Measurements from ENCODE around the gene ARID5B.
"Not testable (repeated sequence)": the region's sequence is repeated elsewhere in the genome, so short reads cannot be mapped to it uniquely, and the experiment has no call there.

Gene ARID5B

GRCh38 chr10:62019685-62020359 is 118.3 kb downstream of the ARID5B start:
- DNase-seq, result no peak

GRCh38 chr10:62021128-62021665 is 119.7 kb downstream of the ARID5B start:
- DNase-seq, result no peak

GRCh38 chr10:62021978-62022802 is 120.7 kb downstream of the ARID5B start:
- no peak for DNase-seq

- DNase-seq, result peak; percentile 21
These were observed 121.3 kb downstream of the ARID5B start for GRCh38 chr10:62022830-62023229.

DNA sequence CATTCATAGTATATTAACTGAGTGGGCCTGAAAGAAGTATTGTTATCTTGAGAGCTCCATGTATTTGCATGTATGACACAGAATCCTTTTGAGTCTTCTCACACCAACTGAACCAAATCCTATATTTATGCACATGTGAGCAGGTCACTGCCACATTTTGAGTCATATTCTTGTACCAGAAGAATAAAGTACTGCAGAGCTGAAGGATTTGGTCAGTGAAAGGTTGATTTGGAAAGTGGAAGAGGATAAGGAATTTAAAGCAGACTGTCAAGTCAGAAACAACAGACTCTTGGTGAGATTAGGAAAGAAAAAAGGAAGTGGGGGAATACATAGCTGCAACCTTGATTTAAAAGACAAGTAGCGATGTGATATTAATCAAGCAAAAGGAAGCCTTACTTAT is 121.8 kb downstream of the ARID5B start:
- no peak for DNase-seq

GRCh38 chr10:62024026-62024701 is 122.7 kb downstream of the ARID5B start:
- DNase-seq, result no peak

DNA sequence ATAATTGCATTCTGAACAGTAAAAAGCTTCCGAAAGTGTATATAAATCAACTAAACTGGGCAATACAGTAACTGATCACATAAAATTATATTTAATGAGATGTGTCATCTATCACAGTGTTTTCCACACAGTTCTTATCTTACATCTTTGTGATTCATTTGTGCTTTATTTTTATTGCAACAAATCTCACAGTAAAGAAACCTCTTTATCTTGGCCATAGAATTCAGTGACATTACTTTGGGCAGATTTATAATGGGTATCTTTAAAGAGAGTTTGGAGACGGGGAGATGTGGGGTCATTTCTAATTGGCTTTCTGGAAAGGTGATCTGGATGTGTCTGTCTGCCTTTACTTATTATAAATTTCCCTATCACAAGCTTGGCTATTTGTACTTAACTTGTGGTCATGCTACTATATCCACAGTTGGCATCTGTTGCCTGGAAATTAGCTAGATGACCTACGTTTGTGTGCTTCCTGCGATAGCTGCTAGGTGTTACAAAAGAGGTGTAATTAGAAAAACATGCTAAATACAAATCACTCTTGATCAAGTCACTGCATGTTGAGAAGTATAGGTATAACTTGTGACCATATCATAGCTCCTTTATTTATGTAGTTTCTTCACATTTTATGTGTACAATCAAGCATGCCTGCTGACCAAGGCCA is 123.8 kb downstream of the ARID5B start:
- no peak for DNase-seq

- no peak for DNase-seq
These were observed 124.7 kb downstream of the ARID5B start for GRCh38 chr10:62025901-62026879.

GRCh38 chr10:62027841-62028501 is 126.5 kb downstream of the ARID5B start:
- no peak for DNase-seq

DNA sequence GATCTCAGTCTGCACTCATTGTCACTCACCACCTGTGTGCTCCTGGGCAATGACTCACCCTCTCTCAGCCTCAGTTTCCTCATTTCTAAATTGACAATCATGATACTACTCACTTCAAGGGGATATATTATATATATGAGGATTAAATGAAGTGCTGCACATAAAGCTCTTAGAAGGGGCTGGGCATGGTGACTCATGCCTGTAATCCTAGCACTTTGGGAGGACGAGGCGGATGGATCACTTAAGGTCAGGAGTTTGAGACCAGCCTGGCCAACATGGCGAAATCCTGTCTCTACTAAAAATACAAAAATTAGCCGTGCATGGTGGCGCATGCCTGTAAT is 127.0 kb downstream of the ARID5B start:
- DNase-seq, result not testable (repeated sequence)

DNA sequence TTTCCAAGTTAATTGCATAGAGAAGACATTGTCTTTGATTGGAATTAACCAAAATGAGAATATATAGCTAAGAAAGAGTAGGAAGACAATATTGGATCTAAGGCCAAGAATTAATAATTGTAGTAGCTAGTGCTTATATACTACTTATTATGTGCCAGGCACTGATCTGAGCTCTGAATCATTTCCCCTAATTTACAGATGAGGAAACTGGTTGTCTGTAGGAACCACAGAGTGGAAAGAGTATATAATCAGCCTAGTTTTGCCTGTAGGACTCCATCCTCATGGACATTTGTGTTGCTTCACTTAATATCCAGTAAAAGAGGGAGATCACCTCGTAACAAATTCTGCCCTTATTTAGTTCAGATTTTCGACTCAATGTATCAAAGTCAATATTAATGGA is 127.9 kb downstream of the ARID5B start:
- DNase-seq, result no peak

DNA sequence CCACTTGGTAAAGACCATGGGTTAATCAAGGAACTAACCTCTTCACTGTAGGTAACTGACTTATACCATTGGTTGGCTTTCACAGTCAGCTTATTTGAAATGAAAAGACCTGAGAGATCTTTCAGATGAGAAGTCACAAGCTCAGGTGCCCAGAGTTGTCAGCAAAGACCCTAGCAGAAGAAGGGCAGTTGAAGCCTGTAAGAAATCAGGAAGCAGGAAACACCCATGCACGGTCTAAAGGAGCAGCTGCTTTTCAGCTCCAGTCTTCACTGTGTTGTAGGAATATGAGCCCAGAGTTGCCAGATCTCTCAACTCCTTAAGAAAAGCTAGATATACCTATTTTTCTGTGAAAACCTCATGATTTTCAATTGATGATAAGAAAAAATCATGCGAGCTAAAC is 130.0 kb downstream of the ARID5B start:
- DNase-seq, result no peak

DNA sequence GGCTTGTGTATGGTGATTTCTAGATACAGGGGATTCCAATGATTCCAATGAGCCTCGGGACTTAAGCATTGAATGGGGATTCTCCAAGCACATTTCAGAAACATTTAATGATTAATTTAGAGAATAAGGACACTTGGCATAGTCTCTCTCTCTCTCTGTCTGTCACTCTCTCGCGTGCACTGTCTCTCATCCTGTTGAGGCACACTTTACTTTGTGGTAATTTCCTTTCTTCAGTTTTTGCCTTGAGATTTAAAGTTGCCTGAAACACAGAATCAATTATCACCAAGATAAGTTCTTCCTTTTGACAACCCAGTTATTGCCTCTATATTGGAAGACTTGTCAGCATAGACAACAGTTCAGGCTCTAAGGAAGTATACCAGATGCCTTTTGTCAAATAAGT is 131.6 kb downstream of the ARID5B start:
- DNase-seq, result no peak

- no peak for DNase-seq
These were observed 132.7 kb downstream of the ARID5B start for GRCh38 chr10:62034096-62034640.

DNA sequence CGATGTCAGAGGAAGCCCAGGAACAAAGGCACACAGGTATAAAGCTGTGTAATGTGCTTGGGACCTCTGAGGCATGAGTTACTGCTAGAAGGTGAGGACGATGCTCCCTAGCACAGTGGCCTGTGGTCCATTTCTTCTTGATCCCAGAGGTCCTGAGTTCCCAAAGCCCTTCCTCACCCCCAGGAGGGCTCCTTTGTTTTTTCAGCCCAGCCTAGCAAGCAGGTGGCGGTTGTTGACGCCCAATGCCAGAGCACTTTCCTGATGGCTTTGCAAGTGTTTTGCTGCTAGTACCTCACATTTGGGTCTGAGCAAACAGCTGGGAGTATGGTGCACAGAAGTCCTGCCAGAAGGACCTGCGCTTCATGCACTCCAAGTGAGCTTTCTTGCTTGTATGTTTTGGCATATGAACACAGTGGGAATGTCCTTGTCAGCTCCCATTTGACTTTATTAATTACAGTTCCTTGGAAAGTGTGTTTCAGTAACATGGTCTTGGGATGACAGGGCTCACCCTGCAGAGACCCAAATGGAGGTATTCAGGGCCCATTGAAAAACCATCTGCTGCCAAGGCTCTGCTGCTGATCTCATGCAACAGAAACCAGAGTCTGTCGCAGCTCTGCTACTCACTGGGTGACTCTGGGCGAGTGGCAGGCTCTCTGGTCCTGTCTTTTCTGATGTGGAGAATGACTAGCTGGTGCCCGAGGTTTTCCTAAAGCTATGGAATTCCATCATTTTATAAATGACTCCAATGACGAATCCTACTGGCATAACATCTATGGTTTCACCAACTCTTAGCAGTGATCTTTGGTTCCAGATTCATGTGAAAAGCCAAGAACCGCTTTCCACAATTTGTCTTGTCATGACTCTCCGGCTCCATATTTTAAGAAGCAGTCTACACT is 134.9 kb downstream of the ARID5B start:
- DNase-seq, result no peak

GRCh38 chr10:62037166-62037831 is 135.8 kb downstream of the ARID5B start:
- DNase-seq, result no peak

DNA sequence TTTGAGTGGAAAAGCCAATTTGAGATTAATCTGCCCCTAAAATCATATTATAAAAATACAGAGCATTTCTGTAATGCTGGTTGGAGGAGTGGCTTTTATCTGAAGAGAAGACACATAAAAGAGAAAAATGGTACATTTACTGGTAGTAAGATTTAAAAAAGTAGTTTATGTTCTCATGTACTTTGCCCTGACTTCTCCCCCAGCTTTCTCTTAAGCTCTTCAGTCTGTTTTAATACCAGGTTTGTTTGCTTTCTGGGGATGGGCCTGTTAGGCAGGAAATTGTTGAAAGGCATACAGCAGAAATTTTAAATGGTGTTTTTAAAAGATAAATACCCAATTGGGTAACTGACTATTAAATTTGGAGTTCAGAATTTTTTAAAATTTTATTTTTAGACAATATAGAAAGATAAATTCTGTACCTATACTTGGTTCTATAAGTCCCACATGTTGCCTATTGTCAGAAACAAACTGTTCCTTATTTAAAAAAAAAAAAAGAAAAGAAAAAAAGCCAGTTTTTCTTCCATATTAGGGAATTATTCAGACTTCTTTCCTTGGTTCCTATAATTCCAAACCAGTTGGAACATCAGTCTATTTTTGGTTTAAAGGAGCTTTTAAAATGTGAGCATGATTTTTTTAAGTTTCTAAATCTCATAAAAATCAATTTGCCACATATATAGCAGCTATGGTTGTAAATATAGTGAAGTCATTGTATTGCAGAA is 136.6 kb downstream of the ARID5B start:
- DNase-seq, result no peak

DNA sequence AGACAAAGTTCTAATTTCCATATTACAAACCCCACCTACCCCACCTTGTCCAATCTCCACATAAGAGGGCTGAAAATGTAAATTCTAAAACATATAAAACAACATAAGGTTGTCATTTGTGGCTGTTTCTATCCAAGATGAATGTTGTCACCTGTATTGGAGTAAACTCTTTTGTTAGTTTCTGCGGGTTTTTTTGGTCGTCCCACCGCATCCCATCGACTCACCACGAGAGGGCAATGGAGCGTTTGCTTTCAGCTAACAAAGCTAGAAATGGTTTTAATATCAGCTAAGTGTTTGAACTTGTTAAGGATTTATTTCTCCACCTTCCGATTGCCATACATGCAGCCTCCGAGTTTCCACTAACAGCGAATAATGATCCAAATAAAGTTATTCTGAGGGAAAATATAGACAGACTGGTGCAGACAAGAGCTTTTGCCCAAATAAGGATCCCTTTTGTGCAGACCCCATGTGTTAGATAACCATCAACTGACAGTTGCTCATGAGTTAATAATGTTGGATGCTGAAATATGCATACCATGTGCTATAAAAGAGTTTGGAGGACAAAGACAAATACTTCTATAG is 137.2 kb downstream of the ARID5B start:
- DNase-seq, result peak; percentile 83
